Measurements from ENCODE around the gene SLC35A5.

SLC35A5 gene

DNA sequence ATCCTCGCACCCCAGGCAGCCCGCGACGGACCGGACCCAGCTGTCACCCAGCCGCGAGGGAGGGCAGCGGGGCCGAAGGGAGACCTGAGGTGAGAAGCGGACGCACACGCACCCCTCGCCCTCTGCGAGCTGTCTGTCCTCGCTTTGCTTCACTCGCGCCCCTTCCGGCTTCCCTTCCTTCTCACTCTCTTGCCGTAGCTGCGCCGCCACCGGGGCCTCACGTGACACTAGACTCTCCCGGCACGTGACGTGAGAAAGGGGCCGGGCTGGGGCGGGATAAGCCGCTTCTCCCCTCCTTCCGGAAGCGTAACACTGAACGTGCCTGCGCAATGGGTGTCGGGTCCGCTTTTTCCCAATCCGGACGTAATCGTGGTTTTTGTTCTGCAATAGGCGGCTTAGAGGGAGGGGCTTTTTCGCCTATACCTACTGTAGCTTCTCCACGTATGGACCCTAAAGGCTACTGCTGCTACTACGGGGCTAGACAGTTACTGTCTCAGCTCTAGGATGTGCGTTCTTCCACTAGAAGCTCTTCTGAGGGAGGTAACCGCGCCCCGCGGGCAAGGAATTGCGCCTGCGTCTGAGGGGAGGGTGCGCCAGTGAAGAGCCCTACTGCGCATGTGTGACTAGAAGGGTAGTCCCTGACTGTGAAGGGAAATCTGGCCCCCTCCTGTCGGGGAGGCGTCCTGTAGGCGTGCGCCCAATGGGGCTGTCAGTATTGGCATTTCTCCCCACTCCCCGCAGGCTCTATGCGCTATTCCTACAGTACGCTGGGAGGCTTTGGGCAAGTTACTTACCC lies at the start of gene SLC35A5, which contains the start of gene ATG3 (continued):
- TF ChIP-seq SP7 (tag by site-specific recombination; IDR thresholded peaks at IDR 0.05): peak; percentile 71
- no peak for TF ChIP-seq TCF7L2 (IDR thresholded peaks at IDR 0.05; ENCODE audit: borderline replicate concordance, low read depth, low read length)
- peak; percentile 35; the same call in 1 of the 2 replicates for TF ChIP-seq ZNF501 (tag by site-specific recombination; IDR thresholded peaks at IDR 0.05)
- TF ChIP-seq, protein P1, sequence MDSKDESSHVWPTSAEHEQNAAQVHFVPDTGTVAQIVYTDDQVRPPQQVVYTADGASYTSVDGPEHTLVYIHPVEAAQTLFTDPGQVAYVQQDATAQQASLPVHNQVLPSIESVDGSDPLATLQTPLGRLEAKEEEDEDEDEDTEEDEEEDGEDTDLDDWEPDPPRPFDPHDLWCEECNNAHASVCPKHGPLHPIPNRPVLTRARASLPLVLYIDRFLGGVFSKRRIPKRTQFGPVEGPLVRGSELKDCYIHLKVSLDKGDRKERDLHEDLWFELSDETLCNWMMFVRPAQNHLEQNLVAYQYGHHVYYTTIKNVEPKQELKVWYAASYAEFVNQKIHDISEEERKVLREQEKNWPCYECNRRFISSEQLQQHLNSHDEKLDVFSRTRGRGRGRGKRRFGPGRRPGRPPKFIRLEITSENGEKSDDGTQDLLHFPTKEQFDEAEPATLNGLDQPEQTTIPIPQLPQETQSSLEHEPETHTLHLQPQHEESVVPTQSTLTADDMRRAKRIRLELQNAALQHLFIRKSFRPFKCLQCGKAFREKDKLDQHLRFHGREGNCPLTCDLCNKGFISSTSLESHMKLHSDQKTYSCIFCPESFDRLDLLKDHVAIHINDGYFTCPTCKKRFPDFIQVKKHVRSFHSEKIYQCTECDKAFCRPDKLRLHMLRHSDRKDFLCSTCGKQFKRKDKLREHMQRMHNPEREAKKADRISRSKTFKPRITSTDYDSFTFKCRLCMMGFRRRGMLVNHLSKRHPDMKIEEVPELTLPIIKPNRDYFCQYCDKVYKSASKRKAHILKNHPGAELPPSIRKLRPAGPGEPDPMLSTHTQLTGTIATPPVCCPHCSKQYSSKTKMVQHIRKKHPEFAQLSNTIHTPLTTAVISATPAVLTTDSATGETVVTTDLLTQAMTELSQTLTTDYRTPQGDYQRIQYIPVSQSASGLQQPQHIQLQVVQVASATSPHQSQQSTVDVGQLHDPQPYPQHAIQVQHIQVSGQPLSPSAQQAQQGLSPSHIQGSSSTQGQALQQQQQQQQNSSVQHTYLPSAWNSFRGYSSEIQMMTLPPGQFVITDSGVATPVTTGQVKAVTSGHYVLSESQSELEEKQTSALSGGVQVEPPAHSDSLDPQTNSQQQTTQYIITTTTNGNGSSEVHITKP (tag by site-specific recombination; IDR thresholded peaks at IDR 0.05): peak; percentile 73
- TF ChIP-seq IKZF3 (tag by site-specific recombination; IDR thresholded peaks at IDR 0.05): peak; percentile 22; the same call in 1 of the 2 replicates
- TF ChIP-seq, protein P2, sequence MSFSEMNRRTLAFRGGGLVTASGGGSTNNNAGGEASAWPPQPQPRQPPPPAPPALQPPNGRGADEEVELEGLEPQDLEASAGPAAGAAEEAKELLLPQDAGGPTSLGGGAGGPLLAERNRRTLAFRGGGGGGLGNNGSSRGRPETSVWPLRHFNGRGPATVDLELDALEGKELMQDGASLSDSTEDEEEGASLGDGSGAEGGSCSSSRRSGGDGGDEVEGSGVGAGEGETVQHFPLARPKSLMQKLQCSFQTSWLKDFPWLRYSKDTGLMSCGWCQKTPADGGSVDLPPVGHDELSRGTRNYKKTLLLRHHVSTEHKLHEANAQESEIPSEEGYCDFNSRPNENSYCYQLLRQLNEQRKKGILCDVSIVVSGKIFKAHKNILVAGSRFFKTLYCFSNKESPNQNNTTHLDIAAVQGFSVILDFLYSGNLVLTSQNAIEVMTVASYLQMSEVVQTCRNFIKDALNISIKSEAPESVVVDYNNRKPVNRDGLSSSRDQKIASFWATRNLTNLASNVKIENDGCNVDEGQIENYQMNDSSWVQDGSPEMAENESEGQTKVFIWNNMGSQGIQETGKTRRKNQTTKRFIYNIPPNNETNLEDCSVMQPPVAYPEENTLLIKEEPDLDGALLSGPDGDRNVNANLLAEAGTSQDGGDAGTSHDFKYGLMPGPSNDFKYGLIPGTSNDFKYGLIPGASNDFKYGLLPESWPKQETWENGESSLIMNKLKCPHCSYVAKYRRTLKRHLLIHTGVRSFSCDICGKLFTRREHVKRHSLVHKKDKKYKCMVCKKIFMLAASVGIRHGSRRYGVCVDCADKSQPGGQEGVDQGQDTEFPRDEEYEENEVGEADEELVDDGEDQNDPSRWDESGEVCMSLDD (tag by site-specific recombination; IDR thresholded peaks at IDR 0.05): peak; percentile 86
- TF ChIP-seq, protein P3, sequence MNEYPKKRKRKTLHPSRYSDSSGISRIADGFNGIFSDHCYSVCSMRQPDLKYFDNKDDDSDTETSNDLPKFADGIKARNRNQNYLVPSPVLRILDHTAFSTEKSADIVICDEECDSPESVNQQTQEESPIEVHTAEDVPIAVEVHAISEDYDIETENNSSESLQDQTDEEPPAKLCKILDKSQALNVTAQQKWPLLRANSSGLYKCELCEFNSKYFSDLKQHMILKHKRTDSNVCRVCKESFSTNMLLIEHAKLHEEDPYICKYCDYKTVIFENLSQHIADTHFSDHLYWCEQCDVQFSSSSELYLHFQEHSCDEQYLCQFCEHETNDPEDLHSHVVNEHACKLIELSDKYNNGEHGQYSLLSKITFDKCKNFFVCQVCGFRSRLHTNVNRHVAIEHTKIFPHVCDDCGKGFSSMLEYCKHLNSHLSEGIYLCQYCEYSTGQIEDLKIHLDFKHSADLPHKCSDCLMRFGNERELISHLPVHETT (tag by site-specific recombination; IDR thresholded peaks at IDR 0.05): no peak; the same call in 1 of the 2 replicates
- no peak for TF ChIP-seq HOXA7 (CRISPR knock-in tag; IDR thresholded peaks at IDR 0.05; ENCODE audit: borderline replicate concordance)
- TF ChIP-seq, protein P4, sequence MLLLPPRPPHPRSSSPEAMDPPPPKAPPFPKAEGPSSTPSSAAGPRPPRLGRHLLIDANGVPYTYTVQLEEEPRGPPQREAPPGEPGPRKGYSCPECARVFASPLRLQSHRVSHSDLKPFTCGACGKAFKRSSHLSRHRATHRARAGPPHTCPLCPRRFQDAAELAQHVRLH (tag by site-specific recombination; IDR thresholded peaks at IDR 0.05): peak; percentile 58; the same call in 1 of the 2 replicates
- peak; percentile 38; the same call in 1 of the 2 replicates for TF ChIP-seq EGR2 (tag by site-specific recombination; IDR thresholded peaks at IDR 0.05; ENCODE audit: low read depth)
- no peak for TF ChIP-seq ZNF248 (tag by site-specific recombination; IDR thresholded peaks at IDR 0.05)
- no peak for TF ChIP-seq ZNF23 (tag by site-specific recombination; IDR thresholded peaks at IDR 0.05; ENCODE audit: borderline replicate concordance)
- no peak for TF ChIP-seq ZNF10 (tag by site-specific recombination; IDR thresholded peaks at IDR 0.05)
- TF ChIP-seq PRDM1 (tag by site-specific recombination; IDR thresholded peaks at IDR 0.05): peak; percentile 89
- TF ChIP-seq ZNF549 (tag by site-specific recombination; IDR thresholded peaks at IDR 0.05): no peak
- TF ChIP-seq, protein P5, sequence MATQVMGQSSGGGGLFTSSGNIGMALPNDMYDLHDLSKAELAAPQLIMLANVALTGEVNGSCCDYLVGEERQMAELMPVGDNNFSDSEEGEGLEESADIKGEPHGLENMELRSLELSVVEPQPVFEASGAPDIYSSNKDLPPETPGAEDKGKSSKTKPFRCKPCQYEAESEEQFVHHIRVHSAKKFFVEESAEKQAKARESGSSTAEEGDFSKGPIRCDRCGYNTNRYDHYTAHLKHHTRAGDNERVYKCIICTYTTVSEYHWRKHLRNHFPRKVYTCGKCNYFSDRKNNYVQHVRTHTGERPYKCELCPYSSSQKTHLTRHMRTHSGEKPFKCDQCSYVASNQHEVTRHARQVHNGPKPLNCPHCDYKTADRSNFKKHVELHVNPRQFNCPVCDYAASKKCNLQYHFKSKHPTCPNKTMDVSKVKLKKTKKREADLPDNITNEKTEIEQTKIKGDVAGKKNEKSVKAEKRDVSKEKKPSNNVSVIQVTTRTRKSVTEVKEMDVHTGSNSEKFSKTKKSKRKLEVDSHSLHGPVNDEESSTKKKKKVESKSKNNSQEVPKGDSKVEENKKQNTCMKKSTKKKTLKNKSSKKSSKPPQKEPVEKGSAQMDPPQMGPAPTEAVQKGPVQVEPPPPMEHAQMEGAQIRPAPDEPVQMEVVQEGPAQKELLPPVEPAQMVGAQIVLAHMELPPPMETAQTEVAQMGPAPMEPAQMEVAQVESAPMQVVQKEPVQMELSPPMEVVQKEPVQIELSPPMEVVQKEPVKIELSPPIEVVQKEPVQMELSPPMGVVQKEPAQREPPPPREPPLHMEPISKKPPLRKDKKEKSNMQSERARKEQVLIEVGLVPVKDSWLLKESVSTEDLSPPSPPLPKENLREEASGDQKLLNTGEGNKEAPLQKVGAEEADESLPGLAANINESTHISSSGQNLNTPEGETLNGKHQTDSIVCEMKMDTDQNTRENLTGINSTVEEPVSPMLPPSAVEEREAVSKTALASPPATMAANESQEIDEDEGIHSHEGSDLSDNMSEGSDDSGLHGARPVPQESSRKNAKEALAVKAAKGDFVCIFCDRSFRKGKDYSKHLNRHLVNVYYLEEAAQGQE (tag by site-specific recombination; IDR thresholded peaks at IDR 0.05): peak; percentile 29; the same call in 1 of the 2 replicates
- TF ChIP-seq, protein P6, sequence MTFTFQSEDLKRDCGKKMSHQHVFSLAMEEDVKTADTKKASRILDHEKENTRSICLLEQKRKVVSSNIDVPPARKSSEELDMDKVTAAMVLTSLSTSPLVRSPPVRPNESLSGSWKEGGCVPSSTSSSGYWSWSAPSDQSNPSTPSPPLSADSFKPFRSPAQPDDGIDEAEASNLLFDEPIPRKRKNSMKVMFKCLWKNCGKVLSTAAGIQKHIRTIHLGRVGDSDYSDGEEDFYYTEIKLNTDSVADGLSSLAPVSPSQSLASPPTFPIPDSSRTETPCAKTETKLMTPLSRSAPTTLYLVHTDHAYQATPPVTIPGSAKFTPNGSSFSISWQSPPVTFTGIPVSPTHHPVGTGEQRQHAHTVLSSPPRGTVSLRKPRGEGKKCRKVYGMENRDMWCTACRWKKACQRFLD (tag by site-specific recombination; IDR thresholded peaks at IDR 0.05): no peak
- TF ChIP-seq, protein P7, sequence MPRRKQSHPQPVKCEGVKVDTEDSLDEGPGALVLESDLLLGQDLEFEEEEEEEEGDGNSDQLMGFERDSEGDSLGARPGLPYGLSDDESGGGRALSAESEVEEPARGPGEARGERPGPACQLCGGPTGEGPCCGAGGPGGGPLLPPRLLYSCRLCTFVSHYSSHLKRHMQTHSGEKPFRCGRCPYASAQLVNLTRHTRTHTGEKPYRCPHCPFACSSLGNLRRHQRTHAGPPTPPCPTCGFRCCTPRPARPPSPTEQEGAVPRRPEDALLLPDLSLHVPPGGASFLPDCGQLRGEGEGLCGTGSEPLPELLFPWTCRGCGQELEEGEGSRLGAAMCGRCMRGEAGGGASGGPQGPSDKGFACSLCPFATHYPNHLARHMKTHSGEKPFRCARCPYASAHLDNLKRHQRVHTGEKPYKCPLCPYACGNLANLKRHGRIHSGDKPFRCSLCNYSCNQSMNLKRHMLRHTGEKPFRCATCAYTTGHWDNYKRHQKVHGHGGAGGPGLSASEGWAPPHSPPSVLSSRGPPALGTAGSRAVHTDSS (tag by site-specific recombination; IDR thresholded peaks at IDR 0.05): no peak
- TF ChIP-seq TRIM28 (IDR thresholded peaks at IDR 0.05; ENCODE audit: borderline replicate concordance, low read length): peak; percentile 74

Data from HEK293 (cell line).